Measurements from ENCODE around the gene SEM1. TPM values are rescaled to one million over a fixed set of nuclear protein-coding genes. Genes with fewer than 3 reads are reported as not detected.

The SEM1 gene
- total RNA-seq, 1 experiment from 2014 or later: 116 TPM

DNA sequence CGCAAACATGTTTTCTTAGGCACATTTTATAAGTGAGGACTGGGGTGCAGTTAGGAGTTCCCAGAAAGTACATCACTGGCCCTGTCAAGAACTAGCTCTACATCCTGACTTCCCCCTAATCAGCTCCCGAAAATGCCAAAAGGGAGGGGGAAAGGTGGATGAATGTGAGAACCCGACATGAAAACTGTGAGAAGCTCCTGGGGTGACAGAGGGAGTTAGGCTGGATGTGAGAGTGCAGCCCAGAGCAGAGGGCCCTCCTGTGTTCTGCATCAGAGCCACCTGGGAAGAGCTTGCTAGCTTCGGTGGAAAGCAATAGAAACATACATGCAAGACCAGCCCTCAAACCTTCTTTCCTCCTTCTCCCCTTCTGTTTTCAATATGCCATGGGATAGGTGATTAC lies 30.5 kb upstream of the SEM1 start:
- BruUV-seq (replicated peaks): no TSS peak
- CTCF ChIA-PET: no interaction called here
- H3K36me3 Mint-ChIP-seq (ENCODE audit: insufficient read depth, unreplicated experiment): no peaks in the 10 kb centered on the region

DNA sequence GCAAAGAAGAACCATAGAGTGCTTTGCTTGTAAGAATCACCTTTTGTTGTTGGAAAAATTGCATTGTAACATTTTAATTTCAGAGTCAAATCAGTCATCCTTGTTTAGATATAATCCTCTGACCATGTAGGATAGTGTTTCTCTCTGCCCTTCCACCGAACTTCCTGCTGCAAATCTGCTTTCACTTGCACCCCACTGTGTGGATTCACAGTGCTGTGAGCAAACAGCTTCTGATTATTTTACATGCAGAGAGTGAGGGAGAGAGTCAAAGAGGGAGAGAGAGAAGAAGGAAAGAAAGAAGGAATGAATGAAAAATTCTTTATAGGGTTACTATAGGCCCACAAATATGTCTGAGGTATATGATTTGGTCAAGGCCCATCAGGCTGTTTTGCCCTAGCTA lies 30.0 kb upstream of the SEM1 start:
- ChIA-PET CTCF (no interaction called here), POLR2A (no interaction called here)
- no peaks in the 10 kb centered on the region for H3K9me3 Mint-ChIP-seq (ENCODE audit: unreplicated experiment)
- no peaks in the 10 kb centered on the region for H3K4me1 Mint-ChIP-seq (ENCODE audit: low read depth, unreplicated experiment)
- no peak overlapping the region for H3K27ac Mint-ChIP-seq (ENCODE audit: unreplicated experiment)
- intact Hi-C loops (cut with micrococcal nuclease; ENCODE audit: unreplicated experiment): no loop called here
- no peak overlapping the region for H3K4me3 Mint-ChIP-seq (ENCODE audit: unreplicated experiment)
- H3K4me3 ChIP-seq (ENCODE audit: low read depth, low read length): no peak overlapping the region
- BruUV-seq (replicated peaks): no TSS peak
- DNase-seq: no peak
- H3K36me3 Mint-ChIP-seq (ENCODE audit: insufficient read depth, unreplicated experiment): no peaks in the 10 kb centered on the region
- TF ChIP-seq, protein P1, sequence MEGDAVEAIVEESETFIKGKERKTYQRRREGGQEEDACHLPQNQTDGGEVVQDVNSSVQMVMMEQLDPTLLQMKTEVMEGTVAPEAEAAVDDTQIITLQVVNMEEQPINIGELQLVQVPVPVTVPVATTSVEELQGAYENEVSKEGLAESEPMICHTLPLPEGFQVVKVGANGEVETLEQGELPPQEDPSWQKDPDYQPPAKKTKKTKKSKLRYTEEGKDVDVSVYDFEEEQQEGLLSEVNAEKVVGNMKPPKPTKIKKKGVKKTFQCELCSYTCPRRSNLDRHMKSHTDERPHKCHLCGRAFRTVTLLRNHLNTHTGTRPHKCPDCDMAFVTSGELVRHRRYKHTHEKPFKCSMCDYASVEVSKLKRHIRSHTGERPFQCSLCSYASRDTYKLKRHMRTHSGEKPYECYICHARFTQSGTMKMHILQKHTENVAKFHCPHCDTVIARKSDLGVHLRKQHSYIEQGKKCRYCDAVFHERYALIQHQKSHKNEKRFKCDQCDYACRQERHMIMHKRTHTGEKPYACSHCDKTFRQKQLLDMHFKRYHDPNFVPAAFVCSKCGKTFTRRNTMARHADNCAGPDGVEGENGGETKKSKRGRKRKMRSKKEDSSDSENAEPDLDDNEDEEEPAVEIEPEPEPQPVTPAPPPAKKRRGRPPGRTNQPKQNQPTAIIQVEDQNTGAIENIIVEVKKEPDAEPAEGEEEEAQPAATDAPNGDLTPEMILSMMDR (IDR thresholded peaks at IDR 0.05; ENCODE audit: insufficient read depth in 1 of 2, low read depth in 1 of 2, low read length in 1 of 2, severe bottlenecking in 1 of 2, unreplicated experiment in 1 of 2): no peak
- no peaks in the 10 kb centered on the region for H3K4me1 ChIP-seq
- no peaks in the 10 kb centered on the region for H3K27me3 ChIP-seq (replicated peaks; ENCODE audit: control insufficient read depth, insufficient read depth, low read length)
- no peaks in the 10 kb centered on the region for H3K36me3 ChIP-seq (ENCODE audit: control insufficient read depth, insufficient read depth, low read length)
- H3K9me3 ChIP-seq: no peaks in the 10 kb centered on the region
- H3K27me3 Mint-ChIP-seq (ENCODE audit: insufficient read depth, unreplicated experiment): peaks cover 15% of the 10 kb centered on the region

More for the DNA sequence above, 30.5 kb upstream of the SEM1 start:
- intact Hi-C loops (cut with micrococcal nuclease; ENCODE audit: unreplicated experiment): no loop called here
- H3K4me3 Mint-ChIP-seq (ENCODE audit: unreplicated experiment): no peak overlapping the region
- no peaks in the 10 kb centered on the region for H3K9me3 Mint-ChIP-seq (ENCODE audit: unreplicated experiment)
- POLR2A ChIA-PET: no interaction called here
- DNase-seq: no peak
- Histone ChIP-seq H3K4me1 (no peaks in the 10 kb centered on the region), H3K9me3 (no peaks in the 10 kb centered on the region), H3K27me3 (replicated peaks; ENCODE audit: control insufficient read depth, insufficient read depth, low read length) (no peaks in the 10 kb centered on the region), H3K36me3 (ENCODE audit: control insufficient read depth, insufficient read depth, low read length) (no peaks in the 10 kb centered on the region), H3K4me3 (ENCODE audit: low read depth, low read length) (no peak overlapping the region)
- H3K27me3 Mint-ChIP-seq (ENCODE audit: insufficient read depth, unreplicated experiment): peaks cover 15% of the 10 kb centered on the region
- no peak overlapping the region for H3K27ac Mint-ChIP-seq (ENCODE audit: unreplicated experiment)
- TF ChIP-seq, protein P1 (IDR thresholded peaks at IDR 0.05; ENCODE audit: insufficient read depth in 1 of 2, low read depth in 1 of 2, low read length in 1 of 2, severe bottlenecking in 1 of 2, unreplicated experiment in 1 of 2): no peak
- no peaks in the 10 kb centered on the region for H3K4me1 Mint-ChIP-seq (ENCODE audit: low read depth, unreplicated experiment)

DNA sequence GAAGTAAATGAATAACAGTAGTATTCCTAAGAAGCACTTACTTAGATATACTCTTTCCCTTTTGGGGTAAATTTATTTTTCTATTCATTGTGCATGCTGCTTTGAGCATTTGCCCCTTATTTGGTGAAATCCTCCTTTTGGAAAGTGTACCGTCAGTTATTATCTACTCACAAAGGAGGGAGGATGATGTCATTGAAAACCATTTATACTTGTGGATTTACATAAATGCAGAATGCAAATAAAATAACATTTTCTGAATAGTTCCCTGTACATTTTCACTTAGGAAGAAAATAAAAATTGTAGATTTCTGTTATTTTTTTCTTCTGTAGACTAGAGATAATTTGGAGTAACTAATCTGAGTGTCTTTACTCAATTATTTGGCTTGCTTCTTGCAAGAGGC lies 29.5 kb upstream of the SEM1 start:
- no peaks in the 10 kb centered on the region for H3K36me3 ChIP-seq (ENCODE audit: control insufficient read depth, insufficient read depth, low read length)
- Mint-ChIP-seq H3K36me3 (ENCODE audit: insufficient read depth, unreplicated experiment) (no peaks in the 10 kb centered on the region), H3K27me3 (ENCODE audit: insufficient read depth, unreplicated experiment) (peaks cover 15% of the 10 kb centered on the region), H3K27ac (ENCODE audit: unreplicated experiment) (no peak overlapping the region), H3K4me3 (ENCODE audit: unreplicated experiment) (no peak overlapping the region), H3K4me1 (ENCODE audit: low read depth, unreplicated experiment) (no peaks in the 10 kb centered on the region), H3K9me3 (ENCODE audit: unreplicated experiment) (no peaks in the 10 kb centered on the region)
- DNase-seq: no peak
- H3K4me3 ChIP-seq (ENCODE audit: low read depth, low read length): no peak overlapping the region
- intact Hi-C loops (cut with micrococcal nuclease; ENCODE audit: unreplicated experiment): no loop called here
- H3K27me3 ChIP-seq (replicated peaks; ENCODE audit: control insufficient read depth, insufficient read depth, low read length): no peaks in the 10 kb centered on the region
- POLR2A ChIA-PET: no interaction called here
- TF ChIP-seq, protein P1 (IDR thresholded peaks at IDR 0.05; ENCODE audit: insufficient read depth in 1 of 2, low read depth in 1 of 2, low read length in 1 of 2, severe bottlenecking in 1 of 2, unreplicated experiment in 1 of 2): no peak
- no TSS peak for BruUV-seq (replicated peaks)
- no peaks in the 10 kb centered on the region for H3K9me3 ChIP-seq
- no peaks in the 10 kb centered on the region for H3K4me1 ChIP-seq
- CTCF ChIA-PET: no interaction called here
